OCI-LY7 (cell line): ENCODE data around the gene MAP7D2. TPM values are rescaled to one million over a fixed set of nuclear protein-coding genes. Genes with fewer than 3 reads are reported as not detected.

Source experiments
- BruUV-seq: library from RNA; stranded (reverse); fragments of 400-500 nt; replicated peaks from 2 replicates; lab custom pipeline; 2021; lab: Mats Ljungman, UMichigan
- CTCF ChIA-PET: fragments of 300-600 bp; sonication (Branson Sonifier 250); formaldehyde crosslinking; loops from one replicate; lab custom pipeline; 2022; ENCODE audit warnings: antibody characterized with exemption; ENCODE audit not compliant: unreplicated experiment; lab: Charles Lee
- POLR2A ChIA-PET: fragments of 300-600 bp; sonication (Branson Sonifier 250); formaldehyde crosslinking; loops from one replicate; lab custom pipeline; 2022; ENCODE audit warnings: antibody characterized with exemption; lab: Charles Lee
- DNase-seq: peaks from one replicate; pipeline ENCODE4 v3.0.0-alpha.2; 2015; ENCODE audit warnings: low spot score
- H2AFZ ChIP-seq: fragments of 200-600 bp; sonication (generic), shearing (Covaris generic); 2 replicates; pipeline ENCODE4 v1.6.1; 2014; ENCODE audit warnings: mild to moderate bottlenecking, antibody characterized with exemption, low read length, moderate library complexity
- H3K27ac ChIP-seq: fragments of 200-600 bp; sonication (generic); 2 replicates; pipeline ENCODE4 v1.5.1; 2014; ENCODE audit warnings: mixed run types, low read depth, mild to moderate bottlenecking, moderate library complexity, low read length, inconsistent platforms; ENCODE audit not compliant: poor library complexity, severe bottlenecking
- H3K36me3 ChIP-seq: fragments of 200-600 bp; sonication (generic); 2 replicates; pipeline ENCODE4 v1.6.1; 2014; ENCODE audit warnings: mild to moderate bottlenecking, antibody characterized with exemption, low read length, moderate library complexity, mixed read lengths; ENCODE audit not compliant: insufficient read depth
- H3K4me1 ChIP-seq: fragments of 200-600 bp; sonication (generic); 2 replicates; pipeline ENCODE4 v1.5.1; 2014; ENCODE audit warnings: mild to moderate bottlenecking, low read length; ENCODE audit not compliant: insufficient read depth, poor library complexity, severe bottlenecking
- H3K4me2 ChIP-seq: fragments of 200-600 bp; sonication (generic); 2 replicates; pipeline ENCODE4 v1.6.1; 2014; ENCODE audit warnings: mild to moderate bottlenecking, low read length
- H3K4me3 ChIP-seq: fragments of 200-600 bp; sonication (generic); 2 replicates; pipeline ENCODE4 v1.5.1; 2014; ENCODE audit warnings: mild to moderate bottlenecking, low read depth, low read length; ENCODE audit not compliant: poor library complexity, severe bottlenecking
- H3K79me2 ChIP-seq: fragments of 200-600 bp; sonication (generic); 2 replicates; pipeline ENCODE4 v1.6.1; 2016; ENCODE audit warnings: low read depth, mild to moderate bottlenecking, low read length, moderate library complexity, mixed read lengths; ENCODE audit not compliant: insufficient read depth
- H3K9me2 ChIP-seq: fragments of 200-600 bp; sonication (generic); 2 replicates; pipeline ENCODE4 v1.6.1; 2016; ENCODE audit warnings: mild to moderate bottlenecking, low read length, mixed read lengths; ENCODE audit not compliant: insufficient read depth
- H3K9me3 ChIP-seq: fragments of 200-600 bp; sonication (generic); 2 replicates; pipeline ENCODE4 v1.6.1; 2014; ENCODE audit warnings: mild to moderate bottlenecking, mixed run types, low read length, mixed read lengths
- H4K20me1 ChIP-seq: fragments of 200-600 bp; sonication (generic); 2 replicates; pipeline ENCODE4 v1.6.1; 2014; ENCODE audit warnings: mild to moderate bottlenecking, antibody characterized with exemption, low read length, moderate library complexity, mixed read lengths; ENCODE audit not compliant: insufficient read depth
- EZH2phosphoT487 ChIP-seq: fragments of 200-600 bp; sonication (generic); IDR thresholded peaks from 2 replicates; pipeline ENCODE4 v1.6.1; 2018; ENCODE audit warnings: low read depth, borderline replicate concordance, mild to moderate bottlenecking, mixed run types, antibody characterized with exemption, low read length, moderate library complexity, mixed read lengths
- intact Hi-C: fragments of 100-400 bp; cut with micrococcal nuclease; formaldehyde crosslinking; loops from one replicate; pipeline ENCODE4 v1.10.0; 2022; ENCODE audit not compliant: unreplicated experiment
- total RNA-seq, 2 experiments: library from RNA; depleted of rRNA in 1 of 2; stranded (reverse); fragments of >200 nt in 1 of 2; shearing (Covaris generic) in 1 of 2; gene quantifications; 2 replicates each; pipeline ENCODE4 v1.2.3, GENCODE V29; 2014 to 2022
- TF ChIP-seq, protein P1 (sequence below): fragments of 200-600 bp; sonication (generic); conservative IDR thresholded peaks from 2 replicates; pipeline ENCODE4 v1.5.1; 2014; ENCODE audit warnings: mild to moderate bottlenecking, antibody characterized with exemption, low read length, moderate library complexity, mixed read lengths

Gene MAP7D2
- total RNA-seq, 2 experiments from 2014 or later = 0.13 TPM; not detected in 1

DNA sequence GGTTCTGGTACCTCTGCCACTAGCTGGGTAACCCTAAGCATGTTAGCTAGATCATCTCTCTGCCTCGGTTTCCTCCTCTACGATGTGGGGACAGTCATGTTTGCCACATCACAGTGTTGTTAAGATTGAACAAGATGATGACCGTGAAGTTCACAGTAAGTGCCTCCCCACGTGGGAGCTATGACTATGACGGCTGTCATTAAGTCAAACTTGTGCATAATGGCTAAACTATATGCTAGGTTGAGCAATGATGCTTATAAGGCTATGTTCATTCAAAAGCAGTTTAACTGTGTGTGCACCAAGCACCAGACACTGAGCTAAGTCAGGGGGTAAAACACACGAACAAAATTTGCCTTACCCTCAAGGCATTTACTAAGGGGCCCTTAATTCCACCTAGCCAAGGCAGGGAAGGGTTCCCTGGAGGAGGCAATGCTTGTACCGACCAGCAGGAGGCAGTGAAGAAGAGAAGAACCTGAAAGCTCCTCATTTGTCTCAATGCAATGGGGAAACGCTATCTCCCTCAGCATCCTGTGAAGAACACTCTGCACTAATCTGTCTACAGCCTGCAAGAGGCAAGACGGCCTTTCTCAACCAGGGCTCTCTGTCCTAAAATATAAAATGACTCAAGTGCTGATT is 52.9 kb downstream of the MAP7D2 start:
- H3K27ac ChIP-seq = no peak overlapping the region
- H3K9me2 ChIP-seq = no peaks in the 10 kb centered on the region
- H3K4me1 ChIP-seq = peaks cover 36% of the 10 kb centered on the region
- no peaks in the 10 kb centered on the region for H3K79me2 ChIP-seq
- ChIA-PET CTCF (no interaction called here), POLR2A (no interaction called here)
- no peak overlapping the region for H3K4me3 ChIP-seq
- DNase-seq = peak; percentile 18
- intact Hi-C loops = loop anchor here (2.0 to 10.0 kb wide), 3 partner anchors 73 to 692 kb away; partner anchors contain the start of gene BCLAF3
- TF ChIP-seq EZH2phosphoT487 = no peak
- TF ChIP-seq, protein P1, sequence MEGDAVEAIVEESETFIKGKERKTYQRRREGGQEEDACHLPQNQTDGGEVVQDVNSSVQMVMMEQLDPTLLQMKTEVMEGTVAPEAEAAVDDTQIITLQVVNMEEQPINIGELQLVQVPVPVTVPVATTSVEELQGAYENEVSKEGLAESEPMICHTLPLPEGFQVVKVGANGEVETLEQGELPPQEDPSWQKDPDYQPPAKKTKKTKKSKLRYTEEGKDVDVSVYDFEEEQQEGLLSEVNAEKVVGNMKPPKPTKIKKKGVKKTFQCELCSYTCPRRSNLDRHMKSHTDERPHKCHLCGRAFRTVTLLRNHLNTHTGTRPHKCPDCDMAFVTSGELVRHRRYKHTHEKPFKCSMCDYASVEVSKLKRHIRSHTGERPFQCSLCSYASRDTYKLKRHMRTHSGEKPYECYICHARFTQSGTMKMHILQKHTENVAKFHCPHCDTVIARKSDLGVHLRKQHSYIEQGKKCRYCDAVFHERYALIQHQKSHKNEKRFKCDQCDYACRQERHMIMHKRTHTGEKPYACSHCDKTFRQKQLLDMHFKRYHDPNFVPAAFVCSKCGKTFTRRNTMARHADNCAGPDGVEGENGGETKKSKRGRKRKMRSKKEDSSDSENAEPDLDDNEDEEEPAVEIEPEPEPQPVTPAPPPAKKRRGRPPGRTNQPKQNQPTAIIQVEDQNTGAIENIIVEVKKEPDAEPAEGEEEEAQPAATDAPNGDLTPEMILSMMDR = peak; percentile 62
- H4K20me1 ChIP-seq = no peaks in the 10 kb centered on the region
- H3K9me3 ChIP-seq = no peaks in the 10 kb centered on the region
- BruUV-seq = no TSS peak
- no peak overlapping the region for H2AFZ ChIP-seq
- H3K36me3 ChIP-seq = no peaks in the 10 kb centered on the region
- H3K4me2 ChIP-seq = no peak overlapping the region

- no peaks in the 10 kb centered on the region for H3K79me2 ChIP-seq
- no peaks in the 10 kb centered on the region for H3K9me3 ChIP-seq
- ChIA-PET CTCF (no interaction called here), POLR2A (no interaction called here)
- intact Hi-C loops = loop anchor here (5.0 to 10.0 kb wide), 2 partner anchors 518 to 691 kb away; no protein-coding TSS in a partner anchor
- no peak for DNase-seq
- no peak overlapping the region for H3K27ac ChIP-seq
- no peak overlapping the region for H2AFZ ChIP-seq
- H3K4me2 ChIP-seq = no peak overlapping the region
- H4K20me1 ChIP-seq = no peaks in the 10 kb centered on the region
- peaks cover 36% of the 10 kb centered on the region for H3K4me1 ChIP-seq
- no peaks in the 10 kb centered on the region for H3K36me3 ChIP-seq
- no TSS peak for BruUV-seq
- TF ChIP-seq, protein P1 = no peak
- TF ChIP-seq EZH2phosphoT487 = no peak
- H3K4me3 ChIP-seq = no peak overlapping the region
- no peaks in the 10 kb centered on the region for H3K9me2 ChIP-seq
Observed at GRCh38 chrX:20063153-20063552, 53.6 kb downstream of the MAP7D2 start.

GRCh38 chrX:20061855-20062254 is 54.9 kb downstream of the MAP7D2 start:
- Histone ChIP-seq H3K79me2 (no peaks in the 10 kb centered on the region), H3K9me2 (no peaks in the 10 kb centered on the region), H4K20me1 (no peaks in the 10 kb centered on the region), H3K4me1 (peaks cover 33% of the 10 kb centered on the region), H3K4me2 (peak overlapping the region; percentile 70), H2AFZ (peak overlapping the region; percentile 64; the same call in 1 of the 2 replicates), H3K27ac (peak overlapping the region; percentile 63), H3K9me3 (no peaks in the 10 kb centered on the region), H3K4me3 (no peak overlapping the region), H3K36me3 (no peaks in the 10 kb centered on the region)
- DNase-seq = no peak
- CTCF ChIA-PET = interaction anchor here (1.2 kb wide), 1 partner anchor 11 kb away, joined by 3 read pairs; no protein-coding TSS in a partner anchor
- intact Hi-C loops = loop anchor here (5.0 to 10.0 kb wide), 2 partner anchors 517 to 690 kb away; no protein-coding TSS in a partner anchor
- TF ChIP-seq, protein P1 = no peak
- no peak for TF ChIP-seq EZH2phosphoT487
- no TSS peak for BruUV-seq
- POLR2A ChIA-PET = interaction anchor here (0.6 to 1.3 kb wide), 5 partner anchors 10 to 686 kb away, joined by 3 to 4 read pairs (median 3); no protein-coding TSS in a partner anchor
